HepG2 (cell line): Measurements from ENCODE around the gene HYLS1. TPM values are rescaled to one million over a fixed set of nuclear protein-coding genes. Genes with fewer than 3 reads are reported as not detected.

Experiments used
- ATAC-seq: fragments of 200-7000 bp; cut with Tn5 transposase; 3 replicates; pipeline ENCODE4 v1.9.1; 2020; ENCODE audit warnings: mild to moderate bottlenecking, moderate library complexity
- BruUV-seq: library from RNA; stranded (reverse); fragments of 400-500 nt; replicated peaks from 2 replicates; lab custom pipeline; 2021; lab: Mats Ljungman, UMichigan
- CTCF ChIA-PET: fragments of 300-600 bp; formaldehyde crosslinking; extraction: SDS; loops from one replicate; lab custom pipeline; 2021; ENCODE audit warnings: low total read pairs, inconsistent platforms, low intra/inter-chr PET ratio; lab: Yijun Ruan, JAX
- POLR2A ChIA-PET: fragments of 350-600 bp; sonication (Branson Sonifier 250); formaldehyde crosslinking; loops from one replicate; lab custom pipeline; 2020; ENCODE audit warnings: antibody characterized with exemption, inconsistent platforms; lab: Yijun Ruan, JAX
- DNase-seq: peaks from one replicate; pipeline ENCODE4 v3.0.0-alpha.2; 2015; ENCODE audit warnings: low spot score
- FAIRE-seq: peaks from 3 replicates; lab custom pipeline; 2011; peaks lifted over from hg19 to GRCh38; lab: Jason Lieb, UNC
- H2AFZ ChIP-seq: one replicate; pipeline ENCODE4 v1.6.1; 2011; ENCODE audit warnings: low read length, inconsistent platforms
- H3K27ac ChIP-seq: fragments of 300-600 bp; 3 replicates; pipeline ENCODE4 v1.8.0; 2011; ENCODE audit warnings: mixed run types, mild to moderate bottlenecking, mixed read lengths, low read length, inconsistent platforms; ENCODE audit not compliant: insufficient read depth; ENCODE audit errors: extremely low read length
- H3K27me3 ChIP-seq, 2 experiments: fragments of 200-600 bp in 1 of 2; 2 replicates in 1 of 2; 3 replicates in 1 of 2; pipeline versions ENCODE4 v1.6.0 to v1.8.0; 2011; ENCODE audit warnings: low read length in 2 of 2, mild to moderate bottlenecking in 2 of 2, moderate library complexity in 2 of 2, inconsistent platforms in 1 of 2; ENCODE audit not compliant: insufficient read depth in 2 of 2, control insufficient read depth in 1 of 2
- H3K36me3 ChIP-seq, 2 experiments: fragments of 200-600 bp in 1 of 2; replicated peaks in 1 of 2; 2 replicates in 1 of 2; 3 replicates in 1 of 2; pipeline versions ENCODE4 v1.5.1 to v1.8.0; 2011; ENCODE audit warnings: low read length in 2 of 2, inconsistent platforms in 1 of 2; ENCODE audit not compliant: insufficient read depth in 2 of 2, control insufficient read depth in 1 of 2
- H3K4me1 ChIP-seq: 2 replicates; pipeline ENCODE4 v1.5.1; 2012; ENCODE audit warnings: low read length, inconsistent platforms; ENCODE audit not compliant: insufficient read depth
- H3K4me2 ChIP-seq: 2 replicates; pipeline ENCODE4 v1.6.0; 2011; ENCODE audit warnings: low read depth, low read length, inconsistent platforms
- H3K4me3 ChIP-seq, 3 experiments: fragments of 200-600 bp in 1 of 3; sonication (generic), shearing (Covaris generic) in 1 of 3; replicated peaks in 1 of 3; 2 replicates each; pipeline ENCODE4 v1.5.1; 2011 to 2016; ENCODE audit warnings: low read length in 3 of 3, inconsistent platforms in 2 of 3, low read depth in 2 of 3, mild to moderate bottlenecking in 2 of 3, control low read depth in 1 of 3, mixed read lengths in 1 of 3; ENCODE audit not compliant: insufficient read depth in 1 of 3
- H3K79me2 ChIP-seq: one replicate; pipeline ENCODE4 v1.6.1; 2011; ENCODE audit warnings: low read length, inconsistent platforms; ENCODE audit not compliant: insufficient read depth
- H3K9ac ChIP-seq: 2 replicates; pipeline ENCODE4 v1.6.0; 2011; ENCODE audit warnings: mild to moderate bottlenecking, low read depth, low read length, inconsistent platforms; ENCODE audit not compliant: insufficient read depth
- H3K9me3 ChIP-seq: 2 replicates; pipeline ENCODE4 v1.5.1; 2012; ENCODE audit warnings: mild to moderate bottlenecking, low read length
- H4K20me1 ChIP-seq: 2 replicates; pipeline ENCODE4 v1.6.0; 2011; ENCODE audit warnings: inconsistent platforms, mild to moderate bottlenecking, low read length, moderate library complexity; ENCODE audit not compliant: insufficient read depth
- ASH2L ChIP-seq: fragments of 300-600, 200-600 bp; sonication (generic); IDR thresholded peaks from 2 replicates; pipeline ENCODE4 v1.7.0; 2017; ENCODE audit warnings: low read depth, mild to moderate bottlenecking, moderate library complexity, mixed read lengths, low read length; ENCODE audit not compliant: insufficient read length
- FOXK1 ChIP-seq: sonication (generic); formaldehyde crosslinking; IDR thresholded peaks from 2 replicates; pipeline ENCODE4 v1.4.0; 2020; ENCODE audit warnings: low read depth, missing genetic modification reagents, borderline replicate concordance
- GATA4 ChIP-seq: sonication (generic); IDR thresholded peaks from 2 replicates; pipeline ENCODE4 v1.6.1; 2016; ENCODE audit warnings: antibody characterized with exemption, low read depth, borderline replicate concordance
- HCFC1 ChIP-seq: fragments of 150-350 bp; IDR thresholded peaks from 2 replicates; pipeline ENCODE4 v1.6.1; 2014; ENCODE audit warnings: low read depth, low read length
- HOXA5 ChIP-seq: sonication (generic); formaldehyde crosslinking; IDR thresholded peaks from 2 replicates; pipeline ENCODE4 v1.4.0; 2020; ENCODE audit warnings: missing genetic modification reagents
- JUNB ChIP-seq: sonication (generic); formaldehyde crosslinking; IDR thresholded peaks from 2 replicates; pipeline ENCODE4 v1.8.0; 2022; ENCODE audit warnings: missing genetic modification reagents, mild to moderate bottlenecking, borderline replicate concordance
- KAT8 ChIP-seq: IDR thresholded peaks from 2 replicates; pipeline ENCODE4 v1.6.1; 2016; ENCODE audit warnings: missing genetic modification reagents, missing compliant biosample characterization
- PRDM4 ChIP-seq: sonication (generic); formaldehyde crosslinking; IDR thresholded peaks from 2 replicates; pipeline ENCODE4 v1.9.0; 2021; ENCODE audit warnings: missing genetic modification reagents, borderline replicate concordance
- SMARCC2 ChIP-seq: fragments of 450-650 bp; IDR thresholded peaks from 2 replicates; pipeline ENCODE4 v1.6.1; 2017; ENCODE audit warnings: antibody characterized with exemption, mild to moderate bottlenecking
- TEF ChIP-seq: sonication (generic); formaldehyde crosslinking; IDR thresholded peaks from 2 replicates; pipeline ENCODE4 v1.5.0; 2020; ENCODE audit warnings: missing genetic modification reagents
- THAP7 ChIP-seq: sonication (generic); formaldehyde crosslinking; IDR thresholded peaks from 2 replicates; pipeline ENCODE4 v1.8.1; 2023; ENCODE audit warnings: mild to moderate bottlenecking, missing genetic modification reagents
- ZNF704 ChIP-seq: sonication (generic); formaldehyde crosslinking; IDR thresholded peaks from 2 replicates; pipeline ENCODE4 v1.8.1; 2023; ENCODE audit warnings: mild to moderate bottlenecking, inconsistent platforms, moderate library complexity, missing genetic modification reagents, borderline replicate concordance
- WGBS: methylation state at CpG from one replicate; pipeline ENCODE4 v1.1.6; 2017; ENCODE audit warnings: low lambda C conversion rate; 5-methylcytosine and 5-hydroxymethylcytosine counted together
- in situ Hi-C: cut with HindIII; loops from 2 replicates; pipeline ENCODE4 v1.10.0; 2017; ENCODE audit warnings: low pct_unique_long_range_greater_than_20kb; ENCODE audit not compliant: extremely low pct_ligation_motif_present
- intact Hi-C: fragments of 100-400 bp; cut with micrococcal nuclease; formaldehyde crosslinking; loops from one replicate; pipeline ENCODE4 v1.10.0; 2022; ENCODE audit not compliant: unreplicated experiment
- polyA plus RNA-seq, 8 experiments: library from polyadenylated mRNA; depleted of rRNA in 3 of 8; stranded (reverse) in 7 of 8; unstranded in 1 of 8; fragments of >200 nt; fragmentation: Illumina TruSeq in 4 of 8; extraction: Trizol in 4 of 8; gene quantifications; 2 replicates each; pipeline versions ENCODE4 v1.2.1 to v1.2.3, GENCODE V29; 2011 to 2016; ENCODE audit warnings: low read depth in 4 of 8, missing spikeins in 1 of 8, mixed read lengths in 1 of 8; ENCODE audit not compliant: insufficient read depth in 1 of 8
- total RNA-seq, 5 experiments: library from RNA; depleted of rRNA; stranded (reverse); fragments of >200 nt; fragmentation: Illumina TruSeq; extraction: Trizol; gene quantifications; 2 replicates each; pipeline ENCODE4 v1.2.3, GENCODE V29; 2016; ENCODE audit warnings: low read depth in 1 of 5

Gene HYLS1
- total and polyA plus RNA-seq, 2 of the 13 experiments (the other 11 are each of a cell fraction or from before 2014, with no cell fraction given) = 1.3 to 3.8 TPM

- Histone ChIP-seq H3K4me2 (no peak overlapping the region), H3K4me3 (no peak overlapping the region), H3K9me3 (no peaks in the 10 kb centered on the region), H4K20me1 (no peaks in the 10 kb centered on the region), H3K4me1 (peaks cover 47% of the 10 kb centered on the region), H2AFZ (no peak overlapping the region), H3K27ac (no peak overlapping the region), H3K27me3 (no peaks in the 10 kb centered on the region), H3K9ac (no peak overlapping the region), H3K36me3 (no peaks in the 10 kb centered on the region), H3K79me2 (no peaks in the 10 kb centered on the region)
- in situ Hi-C loops = no loop called here
- no TSS peak for BruUV-seq
- no peak for TF ChIP-seq KAT8 (CRISPR knock-in tag)
- TF ChIP-seq THAP7 (CRISPR knock-in tag) = no peak
- no peak for TF ChIP-seq PRDM4 (CRISPR knock-in tag)
- TF ChIP-seq JUNB (CRISPR knock-in tag) = no peak
- TF ChIP-seq ASH2L = no peak
- no peak for TF ChIP-seq HOXA5 (CRISPR knock-in tag)
- TF ChIP-seq HCFC1 = no peak
- TF ChIP-seq ZNF704 (CRISPR knock-in tag) = no peak
- TF ChIP-seq GATA4 = no peak
- TF ChIP-seq FOXK1 (CRISPR knock-in tag) = no peak
- no peak for TF ChIP-seq TEF (CRISPR knock-in tag)
- no peak for TF ChIP-seq SMARCC2
- ATAC-seq = no peak
- FAIRE-seq = no peak
- 67% methylated on average over 3 of the region's 4 CpGs for WGBS
- no peak for DNase-seq
- intact Hi-C loops = no loop called here
- ChIA-PET CTCF (no interaction called here), POLR2A (no interaction called here)
Measured at GRCh38 chr11:125939081-125939521, 51.6 kb downstream of the HYLS1 start.
